Testis (tissue), 2 donors: ENCODE data around the gene TAS2R19.

ENCODE experiments used
- CTCF ChIP-seq, 3 experiments: fragments of 450-650 bp in 2 of 3; fragments of 200-600 bp in 1 of 3; sonication (generic) in 1 of 3; IDR thresholded peaks; one replicate each; pipeline ENCODE4 v1.5.1; 2016 to 2019; ENCODE audit warnings: antibody characterized with exemption in 3 of 3, mild to moderate bottlenecking in 2 of 3, moderate library complexity in 1 of 3
- POLR2A ChIP-seq: fragments of 450-650 bp; IDR thresholded peaks from one replicate; pipeline ENCODE4 v1.6.1; 2017; ENCODE audit warnings: antibody characterized with exemption, mild to moderate bottlenecking, moderate library complexity

DNA sequence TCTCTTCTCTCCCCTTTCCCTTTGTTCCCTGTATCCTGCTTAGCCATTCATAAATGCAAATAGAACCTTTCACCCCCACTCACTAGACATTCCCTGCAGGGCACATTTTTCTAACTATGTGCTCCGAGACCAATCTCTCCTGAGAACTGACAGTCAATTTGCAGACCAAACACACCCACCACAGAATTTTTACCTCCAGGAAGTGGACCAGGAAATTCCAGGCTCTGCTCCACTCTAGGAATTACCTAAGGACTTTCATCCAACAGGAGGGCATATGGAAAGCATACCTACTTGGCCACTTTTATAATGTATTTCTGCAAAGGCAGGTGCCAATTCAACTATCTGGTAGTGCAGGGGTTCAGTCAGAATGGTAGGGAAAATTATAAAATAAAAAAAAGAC is 48.6 kb upstream of the TAS2R19 start:
- TF ChIP-seq CTCF (IDR thresholded peaks at IDR 0.05) (no peak), POLR2A (no peak)
